GM23338 (cell line): Measurements from ENCODE around the gene ADAMTS4. TPM values are rescaled to one million over a fixed set of nuclear protein-coding genes. Genes with fewer than 3 reads are reported as not detected.

Source experiments
- ATAC-seq: fragments of 200-7000 bp; cut with Tn5 transposase; 3 replicates; pipeline ENCODE4 v1.9.1; 2020
- DNase-seq: peaks from one replicate; pipeline ENCODE4 v3.0.0-alpha.2; 2015; ENCODE audit warnings: low spot score
- H2AFZ ChIP-seq: fragments of 200-600 bp; sonication (generic); 2 replicates; pipeline ENCODE4 v1.8.0; 2016; ENCODE audit warnings: antibody characterized with exemption, mild to moderate bottlenecking, moderate library complexity
- H3F3A ChIP-seq: fragments of 200-600 bp; sonication (generic); replicated peaks from 2 replicates; pipeline ENCODE4 v1.8.0; 2017; ENCODE audit warnings: antibody characterized with exemption, mixed run types, low read depth
- H3K27ac ChIP-seq: fragments of 200-600 bp; sonication (generic); 2 replicates; pipeline ENCODE4 v1.6.1; 2016; ENCODE audit warnings: low read depth
- H3K27me3 ChIP-seq: fragments of 200-600 bp; sonication (generic); 2 replicates; pipeline ENCODE4 v1.8.0; 2016; ENCODE audit warnings: mild to moderate bottlenecking, mixed run types, moderate library complexity; ENCODE audit not compliant: insufficient read depth
- H3K36me3 ChIP-seq: fragments of 200-600 bp; sonication (generic); 2 replicates; pipeline ENCODE4 v1.8.0; 2016; ENCODE audit warnings: mild to moderate bottlenecking; ENCODE audit not compliant: insufficient read depth
- H3K4me1 ChIP-seq: fragments of 200-600 bp; sonication (generic); 2 replicates; pipeline ENCODE4 v1.8.0; 2016; ENCODE audit warnings: mild to moderate bottlenecking, moderate library complexity; ENCODE audit not compliant: insufficient read depth
- H3K4me2 ChIP-seq: fragments of 200-600 bp; sonication (generic); 2 replicates; pipeline ENCODE4 v1.7.1; 2017; ENCODE audit warnings: mixed run types
- H3K4me3 ChIP-seq: fragments of 200-600 bp; sonication (generic); 2 replicates; pipeline ENCODE4 v1.6.1; 2016; ENCODE audit warnings: mixed run types
- H3K79me2 ChIP-seq: fragments of 200-600 bp; sonication (generic); replicated peaks from 2 replicates; pipeline ENCODE4 v1.8.0; 2017; ENCODE audit warnings: mild to moderate bottlenecking; ENCODE audit not compliant: insufficient read depth
- H3K9me2 ChIP-seq: fragments of 200-600 bp; sonication (generic); 2 replicates; pipeline ENCODE4 v1.8.0; 2017; ENCODE audit not compliant: insufficient read depth
- H4K20me1 ChIP-seq: fragments of 200-600 bp; sonication (generic); replicated peaks from 2 replicates; pipeline ENCODE4 v1.8.0; 2017; ENCODE audit warnings: mild to moderate bottlenecking; ENCODE audit not compliant: insufficient read depth
- H3K27ac Mint-ChIP-seq: 2 replicates; pipeline ENCODE4 v1.8.0; 2020; ENCODE audit warnings: inconsistent platforms, mild to moderate bottlenecking, moderate library complexity, mixed read lengths
- H3K27me3 Mint-ChIP-seq: 3 replicates; pipeline ENCODE4 v1.8.0; 2022; ENCODE audit warnings: low read depth, mild to moderate bottlenecking, moderate library complexity, mixed read lengths, inconsistent platforms; ENCODE audit not compliant: insufficient read depth, poor library complexity
- H3K36me3 Mint-ChIP-seq: 3 replicates; pipeline ENCODE4 v1.8.0; 2021; ENCODE audit warnings: low read depth, mild to moderate bottlenecking, inconsistent platforms, moderate library complexity, mixed read lengths
- H3K4me1 Mint-ChIP-seq: 3 replicates; pipeline ENCODE4 v1.8.0; 2020; ENCODE audit warnings: mild to moderate bottlenecking, inconsistent platforms, mixed read lengths
- H3K4me3 Mint-ChIP-seq: 3 replicates; pipeline ENCODE4 v1.8.0; 2021; ENCODE audit warnings: moderate library complexity, mild to moderate bottlenecking, inconsistent platforms, mixed read lengths
- H3K9me3 Mint-ChIP-seq: 3 replicates; pipeline ENCODE4 v1.8.0; 2020; ENCODE audit warnings: moderate library complexity, mild to moderate bottlenecking, inconsistent platforms, mixed read lengths
- CREB1 ChIP-seq: fragments of 250-450 bp; sonication (Bioruptor Pico); IDR thresholded peaks from 2 replicates; pipeline ENCODE4 v1.5.0; 2020; ENCODE audit warnings: low read depth, mild to moderate bottlenecking, moderate library complexity
- CTCF ChIP-seq, 2 experiments: fragments of 200-600 bp in 1 of 2; sonication (generic) in 1 of 2; conservative IDR thresholded peaks; 2 replicates each; pipeline versions ENCODE4 v1.5.1 to v1.6.1; 2016 to 2017; ENCODE audit warnings: antibody characterized with exemption in 2 of 2, low read depth in 2 of 2, mild to moderate bottlenecking in 2 of 2, moderate library complexity in 1 of 2
- ETS1 ChIP-seq: IDR thresholded peaks from 2 replicates; pipeline ENCODE4 v1.6.1; 2016; ENCODE audit warnings: antibody characterized with exemption
- EZH2 ChIP-seq: fragments of 200-600 bp; sonication (generic); IDR thresholded peaks from one replicate; pipeline ENCODE4 v1.8.0; 2017; ENCODE audit warnings: antibody characterized with exemption, mild to moderate bottlenecking, low read depth; ENCODE audit not compliant: unreplicated experiment
- EZH2phosphoT487 ChIP-seq: fragments of 200-600 bp; sonication (generic); IDR thresholded peaks from one replicate; pipeline ENCODE4 v1.8.1; 2018; ENCODE audit warnings: antibody characterized with exemption; ENCODE audit not compliant: unreplicated experiment
- NANOG ChIP-seq: IDR thresholded peaks from 2 replicates; pipeline ENCODE4 v1.6.1; 2016; ENCODE audit warnings: antibody characterized with exemption, borderline replicate concordance
- POLR2AphosphoS5 ChIP-seq: IDR thresholded peaks from 2 replicates; pipeline ENCODE4 v1.6.1; 2016; ENCODE audit warnings: antibody characterized with exemption, low read depth
- REST ChIP-seq: IDR thresholded peaks from one replicate; pipeline ENCODE4 v1.6.1; 2018; ENCODE audit warnings: antibody characterized with exemption; ENCODE audit not compliant: unreplicated experiment
- STAT1 ChIP-seq: IDR thresholded peaks from one replicate; pipeline ENCODE4 v1.6.1; 2016; ENCODE audit warnings: antibody characterized with exemption; ENCODE audit not compliant: unreplicated experiment
- ZNF114 ChIP-seq: fragments of 250-450 bp; sonication (Bioruptor Pico); IDR thresholded peaks from 2 replicates; pipeline ENCODE4 v1.5.0; 2020; ENCODE audit warnings: mild to moderate bottlenecking, moderate library complexity
- ZNF331 ChIP-seq: fragments of 250-450 bp; sonication (Bioruptor Pico); IDR thresholded peaks from 2 replicates; pipeline ENCODE4 v1.5.0; 2020; ENCODE audit warnings: low read depth, mild to moderate bottlenecking, moderate library complexity
- ZNF462 ChIP-seq: fragments of 250-450 bp; sonication (Bioruptor Pico); IDR thresholded peaks from 2 replicates; pipeline ENCODE4 v1.5.0; 2020; ENCODE audit warnings: mild to moderate bottlenecking, moderate library complexity
- polyA plus RNA-seq: library from polyadenylated mRNA; unstranded; fragments of >200 nt; fragmentation: Nextera tagmentation; extraction: Ambion mirVana; gene quantifications from 2 replicates; pipeline ENCODE4 v1.2.1, GENCODE V29; 2016
- total RNA-seq: library from RNA; depleted of rRNA; stranded (reverse); fragments of >200 nt; shearing (Covaris generic); gene quantifications from 2 replicates; pipeline ENCODE4 v1.2.3, GENCODE V29; 2014

ADAMTS4 gene
- total and polyA plus RNA-seq, 2 experiments from 2014 or later, result 1.3 to 5.2 TPM

GRCh38 chr1:161196521-161197451 is 2.1 kb downstream of the ADAMTS4 start:
- Mint-ChIP-seq H3K27ac (peak overlapping the region; percentile 80), H3K27me3 (peaks cover 17% of the 10 kb centered on the region), H3K9me3 (no peaks in the 10 kb centered on the region; the same call in 2 of the 3 replicates), H3K4me3 (peak overlapping the region; percentile 59), H3K4me1 (peaks cover 61% of the 10 kb centered on the region), H3K36me3 (peaks cover 7% of the 10 kb centered on the region; the same call in 2 of the 3 replicates)
- H3K79me2 ChIP-seq, result no peaks in the 10 kb centered on the region
- DNase-seq (peak; percentile 54), ATAC-seq (peak; percentile 0; the same call in 2 of the 3 replicates)
- no peaks in the 10 kb centered on the region for H4K20me1 ChIP-seq
- peak overlapping the region; percentile 52; the same call in 1 of the 2 replicates for H3K4me3 ChIP-seq
- peak overlapping the region; percentile 69 for H2AFZ ChIP-seq
- H3K4me2 ChIP-seq, result peak overlapping the region; percentile 75
- H3K27me3 ChIP-seq, result no peaks in the 10 kb centered on the region
- peaks cover 55% of the 10 kb centered on the region for H3K4me1 ChIP-seq
- TF ChIP-seq NANOG (no peak), POLR2AphosphoS5 (no peak), ZNF462 (CRISPR knock-in tag) (no peak), ETS1 (no peak), ZNF331 (no peak), ZNF114 (CRISPR knock-in tag) (no peak), EZH2phosphoT487 (no peak), STAT1 (no peak), CREB1 (CRISPR knock-in tag) (no peak), REST (no peak), CTCF (conservative IDR thresholded peaks at IDR 0.05; ENCODE audit: low read depth in 2 of 2) (no peak), EZH2 (no peak)
- H3K27ac ChIP-seq, result 0 out of 2 replicates have a peak overlapping the region, but pooled peaks have one; percentile 26
- no peaks in the 10 kb centered on the region for H3K36me3 ChIP-seq
- peaks cover 14% of the 10 kb centered on the region; the same call in 1 of the 2 replicates for H3F3A ChIP-seq
- no peaks in the 10 kb centered on the region for H3K9me2 ChIP-seq
